Testis (tissue), 3 donors: Measurements from ENCODE around the gene MINK1. TPM values are rescaled to one million over a fixed set of nuclear protein-coding genes. Genes with fewer than 3 reads are reported as not detected.
A peak's percentile ranks its signal among the peaks of the same experiment; 100 is the strongest.

Source experiments
- DNase-seq: peaks from one replicate; pipeline ENCODE4 v3.0.0-alpha.2; 2019
- H3K27ac ChIP-seq, 2 donors: fragments of 200-600 bp; sonication (generic); one replicate each; pipeline ENCODE4 v1.5.1; 2019
- H3K27me3 ChIP-seq: fragments of 200-600 bp; sonication (generic); one replicate; pipeline ENCODE4 v1.5.1; 2019
- H3K36me3 ChIP-seq: fragments of 200-600 bp; sonication (generic); one replicate; pipeline ENCODE4 v1.5.1; 2017; ENCODE audit warnings: low read depth; ENCODE audit errors: missing control alignments
- H3K4me1 ChIP-seq: fragments of 200-600 bp; sonication (generic); one replicate; pipeline ENCODE4 v1.5.1; 2019
- H3K4me3 ChIP-seq, 2 donors: fragments of 200-600 bp; sonication (generic); one replicate each; pipeline ENCODE4 v1.5.1; 2017 to 2019
- H3K9me3 ChIP-seq: fragments of 200-600 bp; sonication (generic); one replicate; pipeline ENCODE4 v1.5.1; 2017
- CTCF ChIP-seq, 3 experiments: fragments of 450-650 bp in 2 of 3; fragments of 200-600 bp in 1 of 3; sonication (generic) in 1 of 3; IDR thresholded peaks; one replicate each; pipeline ENCODE4 v1.5.1; 2016 to 2019; ENCODE audit warnings: antibody characterized with exemption in 3 of 3, mild to moderate bottlenecking in 2 of 3, moderate library complexity in 1 of 3
- POLR2A ChIP-seq: fragments of 450-650 bp; IDR thresholded peaks from one replicate; pipeline ENCODE4 v1.6.1; 2017; ENCODE audit warnings: antibody characterized with exemption, mild to moderate bottlenecking, moderate library complexity
- WGBS, 2 donors: methylation state at CpG; one replicate each; pipeline ENCODE4 v1.1.5; 2018; 5-methylcytosine and 5-hydroxymethylcytosine counted together
- intact Hi-C: fragments of 100-400 bp; cut with DNase I; formaldehyde crosslinking; loops from one replicate; pipeline ENCODE4 v1.15.1; 2023; ENCODE audit warnings: low total_unique reads
- polyA plus RNA-seq: library from polyadenylated mRNA; stranded (reverse); fragments of 350-450 nt; fragmentation: Illumina TruSeq; extraction: RNeasy Lipid Tissue Mini Kit (QIAGEN cat#74804); gene quantifications from one replicate; pipeline ENCODE4 v1.2.3, GENCODE V29; 2014; ENCODE audit warnings: low read depth, low replicate concordance; ENCODE audit not compliant: insufficient read depth
- total RNA-seq, 2 donors: library from RNA; depleted of rRNA; stranded (reverse); fragments of >200 nt; gene quantifications; one replicate each; pipeline ENCODE4 v1.2.3, GENCODE V29; 2016

MINK1 gene
- total and polyA plus RNA-seq, 3 donors from 2014 or later, result 77.4 to 142 (median 135) TPM

- DNase-seq, result no peak
- Histone ChIP-seq H3K4me3 (no peak overlapping the region), H3K4me1 (peaks cover 63% of the 10 kb centered on the region), H3K36me3 (no peaks in the 10 kb centered on the region), H3K27ac (peak overlapping the region; percentile 6 to 51), H3K27me3 (no peaks in the 10 kb centered on the region), H3K9me3 (no peaks in the 10 kb centered on the region)
- intact Hi-C loops, result no loop called here
- TF ChIP-seq POLR2A, result no peak
- TF ChIP-seq CTCF (IDR thresholded peaks at IDR 0.05), result no peak
- WGBS, 2 donors, result 63 to 83% methylated on average over 8 of the region's 8 CpGs
Measured at GRCh38 chr17:4839221-4839620, 6.1 kb downstream of the MINK1 start.

- H3K9me3 ChIP-seq, result no peaks in the 10 kb centered on the region
- no peak for DNase-seq
- no peaks in the 10 kb centered on the region for H3K36me3 ChIP-seq
- WGBS, 2 donors, result 75 to 80% methylated on average over 8 of the region's 8 CpGs
- H3K27me3 ChIP-seq, result no peaks in the 10 kb centered on the region
- no peak overlapping the region for H3K27ac ChIP-seq
- peaks cover 54% of the 10 kb centered on the region for H3K4me1 ChIP-seq
- H3K4me3 ChIP-seq, result no peak overlapping the region
- intact Hi-C loops, result no loop called here
- TF ChIP-seq CTCF (IDR thresholded peaks at IDR 0.05), result no peak
- no peak for TF ChIP-seq POLR2A
Measured at GRCh38 chr17:4839965-4840892, 7.1 kb downstream of the MINK1 start.

DNA sequence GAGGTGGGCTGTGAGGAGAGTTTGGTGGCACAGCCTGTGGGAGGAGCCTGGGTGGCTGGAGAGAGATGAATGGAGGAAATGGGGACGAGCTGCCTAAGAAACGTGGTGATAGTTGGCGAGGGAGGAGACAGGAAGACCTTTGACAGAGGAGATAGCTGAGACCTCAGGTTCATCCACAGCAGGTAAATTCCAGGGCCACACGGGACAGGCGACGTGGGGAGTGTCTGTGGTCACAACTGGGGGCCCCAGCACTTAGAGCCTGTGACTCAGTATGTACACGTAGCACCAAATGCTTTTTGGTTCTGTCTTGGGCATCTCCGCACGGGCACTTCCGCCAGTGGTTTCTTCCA lies 7.7 kb downstream of the MINK1 start:
- Histone ChIP-seq H3K4me3 (no peak overlapping the region), H3K27ac (no peak overlapping the region), H3K36me3 (no peaks in the 10 kb centered on the region), H3K27me3 (no peaks in the 10 kb centered on the region), H3K9me3 (no peaks in the 10 kb centered on the region), H3K4me1 (peaks cover 47% of the 10 kb centered on the region)
- WGBS, 2 donors, result 79 to 86% methylated on average over 10 of the region's 10 CpGs
- TF ChIP-seq CTCF (IDR thresholded peaks at IDR 0.05) (no peak), POLR2A (no peak)
- intact Hi-C loops, result no loop called here
- DNase-seq, result no peak

GRCh38 chr17:4842376-4842775 lies 9.2 kb downstream of the MINK1 start:
- Histone ChIP-seq H3K4me1 (peaks cover 32% of the 10 kb centered on the region), H3K27me3 (no peaks in the 10 kb centered on the region), H3K27ac (no peak overlapping the region), H3K9me3 (no peaks in the 10 kb centered on the region), H3K4me3 (no peak overlapping the region), H3K36me3 (no peaks in the 10 kb centered on the region)
- DNase-seq, result no peak
- intact Hi-C loops, result no loop called here
- WGBS, 2 donors, result 92 to 96% methylated on average over 3 of the region's 3 CpGs
- TF ChIP-seq POLR2A, result no peak
- TF ChIP-seq CTCF (IDR thresholded peaks at IDR 0.05), result no peak
